ENCODE results near the gene NCOA1. TPM values are rescaled to one million over a fixed set of nuclear protein-coding genes. Genes with fewer than 3 reads are reported as not detected.

The NCOA1 gene
- total RNA-seq, 1 experiment from 2014 or later: 24.6 TPM

DNA sequence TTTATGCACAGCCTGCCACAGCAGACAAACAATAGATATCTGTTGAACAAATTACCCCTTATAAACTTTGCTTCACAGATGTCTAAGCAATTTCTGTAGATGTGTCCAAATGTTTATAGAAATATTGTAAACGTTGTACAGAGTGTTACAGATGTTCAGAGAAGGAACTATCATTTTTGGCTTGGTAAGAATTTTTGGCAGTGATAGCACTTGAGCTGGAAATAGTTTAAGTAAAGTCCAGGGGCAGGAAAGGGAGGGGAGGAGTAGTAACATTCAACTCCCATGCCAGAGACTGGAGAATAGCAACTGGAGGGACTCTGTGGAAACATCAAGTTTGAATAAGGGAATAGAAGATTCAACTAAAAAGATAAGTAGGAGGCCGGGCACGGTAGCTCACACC lies 297.8 kb downstream of the NCOA1 start:
- Histone ChIP-seq H3K27me3 (ENCODE audit: control insufficient read depth, insufficient read depth, low read length) (no peaks in the 10 kb centered on the region), H3K27ac (ENCODE audit: low read length) (no peak overlapping the region)
- CTCF ChIA-PET: no interaction called here

DNA sequence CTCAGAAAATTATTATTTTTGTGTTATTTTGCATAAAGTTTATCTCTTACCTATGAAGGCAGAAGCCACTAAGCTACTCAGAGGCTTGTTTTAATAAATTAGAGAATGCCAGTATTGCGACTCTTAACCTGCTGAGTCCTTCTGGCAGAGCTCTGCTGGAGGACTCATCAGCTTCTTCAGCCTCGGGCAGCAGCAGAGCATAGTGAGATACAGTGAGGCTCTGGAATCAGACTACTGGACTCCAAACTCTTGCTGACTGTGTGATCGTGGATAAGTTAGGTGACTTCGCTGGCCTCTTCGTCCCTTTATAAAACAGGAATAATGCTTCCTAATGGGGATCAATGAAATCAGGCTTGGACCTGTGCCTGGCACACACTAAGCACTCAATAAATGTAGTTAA lies 300.4 kb downstream of the NCOA1 start:
- Histone ChIP-seq H3K4me1 (ENCODE audit: control insufficient read depth, insufficient read depth, low read length) (peaks cover 27% of the 10 kb centered on the region), H3K9me3 (ENCODE audit: control insufficient read depth, insufficient read depth, low read depth, low read length) (no peaks in the 10 kb centered on the region), H3K27me3 (ENCODE audit: control insufficient read depth, insufficient read depth, low read length) (no peaks in the 10 kb centered on the region), H3K4me3 (ENCODE audit: low read depth in 2 of 2, low read length in 2 of 2) (peak overlapping the region; percentile 70 to 80; a peak in 3 of 4 replicates), H3K36me3 (ENCODE audit: control insufficient read depth, insufficient read depth, low read length) (peaks cover 6% of the 10 kb centered on the region; the same call in 1 of the 2 replicates), H3K27ac (ENCODE audit: low read length) (peak overlapping the region; percentile 89)
- DNase-seq (ENCODE audit: low read depth, low spot score) (no peak), ATAC-seq (no peak)
- intact Hi-C loops (cut with micrococcal nuclease; ENCODE audit: unreplicated experiment) (no loop called here), in situ Hi-C loops (cut with HindIII; ENCODE audit: low pct_unique_long_range_greater_than_20kb, low sequenced_read_pairs) (no loop called here)
- ChIA-PET POLR2A (interaction anchor here (0.6 kb wide), 1 partner anchor 44 kb away, joined by 4 read pairs; no protein-coding TSS in a partner anchor), CTCF (interaction anchor here (0.7 to 1.0 kb wide), 2 partner anchors 13 to 382 kb away, joined by 3 to 15 read pairs; no protein-coding TSS in a partner anchor)
- TF ChIP-seq, protein P1, sequence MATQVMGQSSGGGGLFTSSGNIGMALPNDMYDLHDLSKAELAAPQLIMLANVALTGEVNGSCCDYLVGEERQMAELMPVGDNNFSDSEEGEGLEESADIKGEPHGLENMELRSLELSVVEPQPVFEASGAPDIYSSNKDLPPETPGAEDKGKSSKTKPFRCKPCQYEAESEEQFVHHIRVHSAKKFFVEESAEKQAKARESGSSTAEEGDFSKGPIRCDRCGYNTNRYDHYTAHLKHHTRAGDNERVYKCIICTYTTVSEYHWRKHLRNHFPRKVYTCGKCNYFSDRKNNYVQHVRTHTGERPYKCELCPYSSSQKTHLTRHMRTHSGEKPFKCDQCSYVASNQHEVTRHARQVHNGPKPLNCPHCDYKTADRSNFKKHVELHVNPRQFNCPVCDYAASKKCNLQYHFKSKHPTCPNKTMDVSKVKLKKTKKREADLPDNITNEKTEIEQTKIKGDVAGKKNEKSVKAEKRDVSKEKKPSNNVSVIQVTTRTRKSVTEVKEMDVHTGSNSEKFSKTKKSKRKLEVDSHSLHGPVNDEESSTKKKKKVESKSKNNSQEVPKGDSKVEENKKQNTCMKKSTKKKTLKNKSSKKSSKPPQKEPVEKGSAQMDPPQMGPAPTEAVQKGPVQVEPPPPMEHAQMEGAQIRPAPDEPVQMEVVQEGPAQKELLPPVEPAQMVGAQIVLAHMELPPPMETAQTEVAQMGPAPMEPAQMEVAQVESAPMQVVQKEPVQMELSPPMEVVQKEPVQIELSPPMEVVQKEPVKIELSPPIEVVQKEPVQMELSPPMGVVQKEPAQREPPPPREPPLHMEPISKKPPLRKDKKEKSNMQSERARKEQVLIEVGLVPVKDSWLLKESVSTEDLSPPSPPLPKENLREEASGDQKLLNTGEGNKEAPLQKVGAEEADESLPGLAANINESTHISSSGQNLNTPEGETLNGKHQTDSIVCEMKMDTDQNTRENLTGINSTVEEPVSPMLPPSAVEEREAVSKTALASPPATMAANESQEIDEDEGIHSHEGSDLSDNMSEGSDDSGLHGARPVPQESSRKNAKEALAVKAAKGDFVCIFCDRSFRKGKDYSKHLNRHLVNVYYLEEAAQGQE (IDR thresholded peaks at IDR 0.05; ENCODE audit: insufficient read depth in 1 of 2, low read depth in 2 of 2, low read length in 1 of 2): 0 out of 4 replicates have a peak, but pooled peaks of 1 of the 2 experiments have one; percentile 12
- no peak for TF ChIP-seq TCF7L2 (IDR thresholded peaks at IDR 0.05; ENCODE audit: low read depth, low read length)
- no peak for TF ChIP-seq POLR2AphosphoS5 (IDR thresholded peaks at IDR 0.05; ENCODE audit: low read depth, low read length)
- BruUV-seq (replicated peaks): no TSS peak

More for the DNA sequence above, 297.8 kb downstream of the NCOA1 start:
- ATAC-seq (no peak), DNase-seq (ENCODE audit: low read depth, low spot score) (no peak)
- H3K4me3 ChIP-seq (ENCODE audit: low read depth in 2 of 2, low read length in 2 of 2): no peak overlapping the region
- intact Hi-C loops (cut with micrococcal nuclease; ENCODE audit: unreplicated experiment): no loop called here
- H3K9me3 ChIP-seq (ENCODE audit: control insufficient read depth, insufficient read depth, low read depth, low read length): no peaks in the 10 kb centered on the region
- POLR2A ChIA-PET: no interaction called here
- TF ChIP-seq SIN3A (IDR thresholded peaks at IDR 0.05; ENCODE audit: borderline replicate concordance, insufficient read depth, low read depth, low read length): no peak
- TF ChIP-seq, protein P1 (IDR thresholded peaks at IDR 0.05; ENCODE audit: insufficient read depth in 1 of 2, low read depth in 2 of 2, low read length in 1 of 2): no peak
- TF ChIP-seq TCF7L2 (IDR thresholded peaks at IDR 0.05; ENCODE audit: low read depth, low read length): no peak
- TF ChIP-seq, protein P2, sequence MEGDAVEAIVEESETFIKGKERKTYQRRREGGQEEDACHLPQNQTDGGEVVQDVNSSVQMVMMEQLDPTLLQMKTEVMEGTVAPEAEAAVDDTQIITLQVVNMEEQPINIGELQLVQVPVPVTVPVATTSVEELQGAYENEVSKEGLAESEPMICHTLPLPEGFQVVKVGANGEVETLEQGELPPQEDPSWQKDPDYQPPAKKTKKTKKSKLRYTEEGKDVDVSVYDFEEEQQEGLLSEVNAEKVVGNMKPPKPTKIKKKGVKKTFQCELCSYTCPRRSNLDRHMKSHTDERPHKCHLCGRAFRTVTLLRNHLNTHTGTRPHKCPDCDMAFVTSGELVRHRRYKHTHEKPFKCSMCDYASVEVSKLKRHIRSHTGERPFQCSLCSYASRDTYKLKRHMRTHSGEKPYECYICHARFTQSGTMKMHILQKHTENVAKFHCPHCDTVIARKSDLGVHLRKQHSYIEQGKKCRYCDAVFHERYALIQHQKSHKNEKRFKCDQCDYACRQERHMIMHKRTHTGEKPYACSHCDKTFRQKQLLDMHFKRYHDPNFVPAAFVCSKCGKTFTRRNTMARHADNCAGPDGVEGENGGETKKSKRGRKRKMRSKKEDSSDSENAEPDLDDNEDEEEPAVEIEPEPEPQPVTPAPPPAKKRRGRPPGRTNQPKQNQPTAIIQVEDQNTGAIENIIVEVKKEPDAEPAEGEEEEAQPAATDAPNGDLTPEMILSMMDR (IDR thresholded peaks at IDR 0.05): no peak
- no peak for TF ChIP-seq POLR2AphosphoS5 (IDR thresholded peaks at IDR 0.05; ENCODE audit: low read depth, low read length)
- no peaks in the 10 kb centered on the region; the same call in 1 of the 2 replicates for H3K36me3 ChIP-seq (ENCODE audit: control insufficient read depth, insufficient read depth, low read length)
- BruUV-seq (replicated peaks): no TSS peak
- H3K4me1 ChIP-seq (ENCODE audit: control insufficient read depth, insufficient read depth, low read length): peaks cover 13% of the 10 kb centered on the region
- in situ Hi-C loops (cut with HindIII; ENCODE audit: low pct_unique_long_range_greater_than_20kb, low sequenced_read_pairs): no loop called here

Data from Panc1 (cell line).